Gastroesophageal sphincter (tissue), 4 donors: ENCODE results near the gene CUBN. TPM values are rescaled to one million over a fixed set of nuclear protein-coding genes. Genes with fewer than 3 reads are reported as not detected.

ENCODE experiments used
- ATAC-seq: fragments of 150-250 bp; one replicate; pipeline ENCODE4 v1.9.1; 2016; ENCODE audit warnings: mild to moderate bottlenecking, moderate library complexity
- H3K27ac ChIP-seq, 4 donors: fragments of 200-600 bp; sonication (generic) in 3 of 4; 1 replicate in 3 of 4; 2 replicates in 1 of 4; pipeline ENCODE4 v1.5.1; 2016 to 2019
- H3K27me3 ChIP-seq: fragments of 200-600 bp; sonication (generic); one replicate; pipeline ENCODE4 v1.5.1; 2019
- H3K36me3 ChIP-seq, 2 donors: fragments of 200-600 bp; sonication (generic); one replicate each; pipeline ENCODE4 v1.5.1; 2019; ENCODE audit warnings: control low read depth in 1 of 2
- H3K4me1 ChIP-seq, 3 donors: fragments of 200-600 bp; sonication (generic); 1 replicate in 2 of 3; 2 replicates in 1 of 3; pipeline ENCODE4 v1.5.1; 2016 to 2019; ENCODE audit warnings: control low read depth in 2 of 3
- H3K4me3 ChIP-seq, 2 donors: fragments of 200-600 bp; sonication (generic); one replicate each; pipeline ENCODE4 v1.5.1; 2019; ENCODE audit warnings: mild to moderate bottlenecking in 1 of 2, moderate library complexity in 1 of 2
- H3K9me3 ChIP-seq, 3 donors: fragments of 200-600 bp; sonication (generic); one replicate each; pipeline ENCODE4 v1.5.1; 2017 to 2019; ENCODE audit warnings: control low read depth in 2 of 3
- CTCF ChIP-seq, 4 experiments: fragments of 200-600 bp in 2 of 4; fragments of 450-650 bp in 2 of 4; sonication (generic) in 1 of 4; IDR thresholded peaks; one replicate each; pipeline ENCODE4 v1.5.1; 2017 to 2019; ENCODE audit warnings: antibody characterized with exemption in 4 of 4, mild to moderate bottlenecking in 2 of 4, moderate library complexity in 2 of 4
- EP300 ChIP-seq: sonication (generic); formaldehyde crosslinking; IDR thresholded peaks from one replicate; pipeline ENCODE4 v1.6.1; 2017; ENCODE audit warnings: antibody characterized with exemption, mild to moderate bottlenecking
- POLR2A ChIP-seq, 2 donors: fragments of 450-650 bp; IDR thresholded peaks; one replicate each; pipeline ENCODE4 v1.6.1; 2017; ENCODE audit warnings: antibody characterized with exemption in 2 of 2, mild to moderate bottlenecking in 2 of 2, moderate library complexity in 1 of 2
- POLR2AphosphoS5 ChIP-seq: sonication (generic); formaldehyde crosslinking; IDR thresholded peaks from one replicate; pipeline ENCODE4 v1.6.1; 2017; ENCODE audit warnings: antibody characterized with exemption
- WGBS, 2 donors: methylation state at CpG; one replicate each; pipeline ENCODE4 v1.1.5; 2018; ENCODE audit warnings: low coverage in 1 of 2; 5-methylcytosine and 5-hydroxymethylcytosine counted together
- total RNA-seq, 4 donors: library from RNA; depleted of rRNA; stranded (reverse); fragments of >200 nt; gene quantifications; one replicate each; pipeline ENCODE4 v1.1.0, GENCODE V29; 2016

CUBN gene
- total RNA-seq, 4 donors from 2014 or later, result 0.37 to 2.8 (median 1.6) TPM

GRCh38 chr10:16952080-16952479 is 177.5 kb downstream of the CUBN start:
- TF ChIP-seq POLR2A (IDR thresholded peaks at IDR 0.05) (no peak), POLR2AphosphoS5 (no peak), EP300 (no peak), CTCF (IDR thresholded peaks at IDR 0.05) (no peak)
- no peaks in the 10 kb centered on the region for H3K27me3 ChIP-seq
- peaks cover 0 to 19% (median 0%) of the 10 kb centered on the region in 3 donors for H3K4me1 ChIP-seq
- no peak overlapping the region for H3K27ac ChIP-seq
- no peak overlapping the region for H3K4me3 ChIP-seq
- ATAC-seq, result no peak
- H3K36me3 ChIP-seq, result no peaks in the 10 kb centered on the region
- no peaks in the 10 kb centered on the region for H3K9me3 ChIP-seq
- WGBS, 2 donors, result 50 to 65% methylated on average over 5 of the region's 5 CpGs

GRCh38 chr10:16950656-16951601 is 178.7 kb downstream of the CUBN start:
- peak overlapping the region in 1 of 4 donors; percentile 13 for H3K27ac ChIP-seq
- no peaks in the 10 kb centered on the region for H3K27me3 ChIP-seq
- TF ChIP-seq EP300 (no peak), POLR2A (IDR thresholded peaks at IDR 0.05) (no peak), POLR2AphosphoS5 (no peak), CTCF (IDR thresholded peaks at IDR 0.05) (no peak)
- H3K4me3 ChIP-seq, result no peak overlapping the region
- peaks cover 0 to 19% (median 0%) of the 10 kb centered on the region in 3 donors for H3K4me1 ChIP-seq
- no peaks in the 10 kb centered on the region for H3K9me3 ChIP-seq
- H3K36me3 ChIP-seq, result no peaks in the 10 kb centered on the region
- no peak for ATAC-seq
- 48 to 53% methylated on average over 7 to 8 of the region's 8 CpGs for WGBS, 2 donors

GRCh38 chr10:16949816-16950215 is 179.8 kb downstream of the CUBN start:
- 49 to 74% methylated on average over 2 to 11 of the region's 11 CpGs for WGBS, 2 donors
- no peak for ATAC-seq
- peaks cover 0 to 22% (median 2%) of the 10 kb centered on the region in 3 donors for H3K4me1 ChIP-seq

GRCh38 chr10:16948361-16948760 is 181.2 kb downstream of the CUBN start:
- Histone ChIP-seq H3K27ac (no peak overlapping the region), H3K9me3 (no peaks in the 10 kb centered on the region), H3K4me3 (no peak overlapping the region), H3K36me3 (no peaks in the 10 kb centered on the region), H3K27me3 (no peaks in the 10 kb centered on the region), H3K4me1 (peaks cover 4 to 36% (median 4%) of the 10 kb centered on the region in 3 donors)
- TF ChIP-seq POLR2A (IDR thresholded peaks at IDR 0.05), result no peak
- TF ChIP-seq CTCF (IDR thresholded peaks at IDR 0.05), result no peak
- no peak for TF ChIP-seq POLR2AphosphoS5
- TF ChIP-seq EP300, result no peak
- no peak for ATAC-seq
- WGBS, 2 donors, result 89 to 94% methylated on average over 7 to 8 of the region's 12 CpGs

More at GRCh38 chr10:16949816-16950215, 179.8 kb downstream of the CUBN start:
- no peaks in the 10 kb centered on the region for H3K36me3 ChIP-seq
- H3K27me3 ChIP-seq, result no peaks in the 10 kb centered on the region
- no peak overlapping the region for H3K4me3 ChIP-seq
- no peak overlapping the region for H3K27ac ChIP-seq
- TF ChIP-seq CTCF (IDR thresholded peaks at IDR 0.05), result no peak
- H3K9me3 ChIP-seq, result no peaks in the 10 kb centered on the region

- no peak for ATAC-seq
- Histone ChIP-seq H3K9me3 (no peaks in the 10 kb centered on the region), H3K4me3 (no peak overlapping the region), H3K4me1 (peaks cover 4 to 30% (median 4%) of the 10 kb centered on the region in 3 donors), H3K27me3 (no peaks in the 10 kb centered on the region), H3K27ac (no peak overlapping the region), H3K36me3 (no peaks in the 10 kb centered on the region)
- WGBS, 2 donors, result 96 to 100% methylated on average over 3 to 5 of the region's 5 CpGs
- TF ChIP-seq POLR2AphosphoS5 (no peak), EP300 (no peak), CTCF (IDR thresholded peaks at IDR 0.05) (no peak), POLR2A (IDR thresholded peaks at IDR 0.05) (no peak)
Measured at GRCh38 chr10:16947069-16947468, 182.5 kb downstream of the CUBN start.
